GM19467 (cell line): ENCODE results near the gene VPS13A.
"Not testable (repeated sequence)": the region's sequence is repeated elsewhere in the genome, so short reads cannot be mapped to it uniquely, and the experiment has no call there.

Source experiments
- ATAC-seq: cut with Tn5 transposase; IDR thresholded peaks from one replicate; pipeline ENCODE4 v1.9.1; 2021; ENCODE audit warnings: mild to moderate bottlenecking, moderate library complexity; ENCODE audit not compliant: unreplicated experiment

The VPS13A gene

DNA sequence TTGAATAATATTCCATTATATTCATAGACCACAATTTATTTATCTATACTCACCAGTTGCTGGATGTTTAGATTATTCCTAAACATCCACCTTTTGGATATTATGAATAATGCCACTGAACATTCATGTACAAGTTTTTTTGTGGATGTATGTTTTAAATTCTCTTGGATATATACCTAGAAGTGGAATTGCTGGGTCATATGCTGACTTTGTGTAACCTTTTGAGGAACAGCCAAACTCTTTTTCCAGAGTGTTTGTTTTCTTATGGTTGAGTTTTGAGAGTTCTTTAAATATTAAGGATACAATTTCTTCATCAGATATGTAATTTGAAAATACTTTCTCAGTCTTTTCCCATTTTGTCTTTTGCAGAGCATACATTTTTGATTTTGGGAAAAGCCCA is 2.7 kb downstream of the VPS13A start:
- ATAC-seq = no peak

GRCh38 chr9:77183581-77183980 is 6.2 kb downstream of the VPS13A start:
- ATAC-seq = no peak

- no peak for ATAC-seq
Measured at GRCh38 chr9:77188242-77188641, 10.9 kb downstream of the VPS13A start.

DNA sequence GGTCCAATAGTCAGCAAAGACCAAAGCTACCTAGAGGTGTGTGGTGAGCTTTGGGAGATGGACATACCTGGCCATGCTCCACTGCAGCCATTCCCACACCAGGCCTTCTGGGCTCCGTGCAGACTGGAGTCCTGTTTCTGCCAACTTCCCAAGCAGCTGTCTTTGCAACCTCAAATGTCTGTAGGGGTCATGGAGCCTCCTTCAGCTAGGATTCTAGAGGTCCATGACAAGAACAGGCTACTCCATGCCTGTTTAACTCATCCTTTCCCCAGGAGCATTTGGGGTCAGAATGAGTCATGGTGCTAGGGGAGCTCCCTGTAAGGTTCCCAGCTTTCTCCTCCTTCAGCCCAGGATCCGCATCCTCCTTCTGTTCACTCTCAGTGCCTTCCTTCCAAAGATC is 17.1 kb downstream of the VPS13A start:
- no peak for ATAC-seq

GRCh38 chr9:77210116-77210515 is 32.8 kb downstream of the VPS13A start:
- no peak for ATAC-seq

GRCh38 chr9:77211561-77211960 is 34.2 kb downstream of the VPS13A start:
- ATAC-seq = no peak

- ATAC-seq = no peak
Measured at GRCh38 chr9:77212801-77213200, 35.5 kb downstream of the VPS13A start.

- no peak for ATAC-seq
Measured at GRCh38 chr9:77215874-77216273, 38.5 kb downstream of the VPS13A start.

GRCh38 chr9:77218612-77219011 is 41.3 kb downstream of the VPS13A start:
- ATAC-seq = no peak

DNA sequence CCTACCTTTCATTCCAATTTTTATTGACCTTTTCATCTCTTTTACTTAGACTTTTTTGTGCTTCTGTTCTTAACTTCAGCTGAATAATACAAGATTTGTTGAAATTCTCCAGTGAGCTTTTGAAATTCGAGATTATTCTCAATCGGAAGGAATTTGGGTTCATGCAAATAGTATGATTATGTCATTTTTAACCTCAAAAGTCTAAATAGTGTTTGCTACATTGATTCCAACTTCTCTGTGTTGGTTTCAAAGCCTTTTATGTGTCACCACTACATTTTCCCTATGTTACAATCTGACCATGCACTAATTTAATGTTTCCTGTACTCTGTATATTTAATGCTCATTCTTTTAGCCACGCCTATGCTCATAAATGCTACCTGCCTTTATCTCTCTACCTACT is 44.1 kb downstream of the VPS13A start:
- ATAC-seq = no peak

- no peak for ATAC-seq
Measured at GRCh38 chr9:77224746-77225312, 47.5 kb downstream of the VPS13A start.

GRCh38 chr9:77236693-77237092 is 59.4 kb downstream of the VPS13A start:
- ATAC-seq = no peak

- no peak for ATAC-seq
Measured at GRCh38 chr9:77237896-77238295, 60.6 kb downstream of the VPS13A start.

- ATAC-seq = no peak
Measured at GRCh38 chr9:77251050-77251449, 73.7 kb downstream of the VPS13A start.

GRCh38 chr9:77257275-77257674 is 79.9 kb downstream of the VPS13A start:
- no peak for ATAC-seq

- ATAC-seq = no peak
Measured at GRCh38 chr9:77261605-77262004, 84.3 kb downstream of the VPS13A start.

DNA sequence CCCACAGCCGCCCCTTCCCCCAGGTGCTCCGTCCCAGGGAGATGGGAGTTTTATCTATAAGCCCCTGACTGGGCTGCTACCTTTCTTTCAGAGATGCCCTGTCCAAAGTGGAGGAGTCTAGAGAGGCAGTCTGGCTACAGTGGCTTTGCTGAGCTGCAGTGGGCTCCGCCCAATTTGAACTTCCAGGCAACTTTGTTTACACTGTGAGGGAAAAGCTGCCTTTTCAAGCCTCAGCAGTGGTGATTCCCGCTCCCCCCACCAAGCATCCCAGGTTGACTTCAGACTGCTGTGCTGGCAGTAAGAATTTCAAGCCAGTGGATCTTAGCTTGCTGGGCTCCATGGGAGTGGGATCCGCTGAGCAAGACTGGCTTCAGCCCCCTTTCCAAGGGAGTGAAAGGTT is 90.4 kb downstream of the VPS13A start:
- not testable (repeated sequence) for ATAC-seq

- no peak for ATAC-seq
Measured at GRCh38 chr9:77271023-77271690, 93.8 kb downstream of the VPS13A start.

DNA sequence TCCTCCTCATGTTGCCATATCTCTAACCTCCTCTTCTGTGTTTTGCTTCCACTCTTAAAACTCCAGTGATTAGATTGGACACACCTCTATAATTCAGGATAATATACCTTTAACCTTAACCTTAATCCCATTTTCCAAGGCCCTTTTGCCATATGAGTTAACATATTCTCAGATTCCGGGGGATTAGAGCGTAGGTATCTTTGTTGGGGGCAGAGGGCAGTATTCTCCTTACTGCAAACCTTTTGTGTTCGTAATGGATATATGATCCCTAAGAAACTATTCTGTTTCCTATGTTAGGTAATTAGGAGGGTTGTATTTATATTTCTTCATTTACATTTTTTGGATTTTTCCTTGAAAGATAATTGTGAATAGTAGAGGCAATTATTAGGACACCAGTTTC is 99.5 kb downstream of the VPS13A start:
- ATAC-seq = no peak

DNA sequence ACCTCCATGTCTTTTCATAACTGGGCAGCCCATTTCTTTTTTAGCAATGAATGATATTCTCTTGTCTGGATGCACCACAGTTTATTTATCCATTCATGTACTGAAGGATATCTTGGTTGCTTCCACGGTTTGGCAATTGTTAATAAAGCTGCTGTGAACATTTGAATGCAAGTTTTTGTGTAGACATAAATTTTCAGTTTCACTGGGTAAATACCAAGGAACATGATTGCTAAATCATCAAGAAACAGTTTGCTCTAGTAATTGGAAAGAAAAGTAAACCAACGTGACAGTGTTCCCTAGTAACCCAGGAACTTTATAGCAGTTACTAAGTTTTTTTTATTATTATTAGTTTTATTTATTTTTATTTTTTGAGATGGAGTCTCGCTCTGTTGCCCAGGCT is 100.4 kb downstream of the VPS13A start:
- no peak for ATAC-seq

DNA sequence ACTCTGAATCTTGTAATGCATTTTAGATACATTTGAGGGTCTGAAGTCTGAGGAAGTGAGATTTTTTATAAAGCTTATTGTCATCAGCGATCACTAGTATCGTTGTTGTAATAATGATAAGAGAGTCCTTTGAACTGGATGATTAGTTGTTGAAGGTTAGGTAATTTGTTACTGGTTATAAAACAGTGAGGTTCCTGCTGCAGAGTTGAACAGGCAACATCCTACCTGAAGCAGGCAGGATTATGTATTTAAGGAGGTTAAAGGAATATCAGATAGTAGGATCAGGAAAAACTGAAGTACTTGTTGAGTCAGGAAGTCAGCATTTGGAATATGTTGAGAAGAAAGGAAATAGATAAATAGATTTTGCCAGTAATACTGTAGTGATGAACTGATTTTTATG is 106.7 kb downstream of the VPS13A start:
- no peak for ATAC-seq

GRCh38 chr9:77284616-77285015 is 107.3 kb downstream of the VPS13A start:
- no peak for ATAC-seq

DNA sequence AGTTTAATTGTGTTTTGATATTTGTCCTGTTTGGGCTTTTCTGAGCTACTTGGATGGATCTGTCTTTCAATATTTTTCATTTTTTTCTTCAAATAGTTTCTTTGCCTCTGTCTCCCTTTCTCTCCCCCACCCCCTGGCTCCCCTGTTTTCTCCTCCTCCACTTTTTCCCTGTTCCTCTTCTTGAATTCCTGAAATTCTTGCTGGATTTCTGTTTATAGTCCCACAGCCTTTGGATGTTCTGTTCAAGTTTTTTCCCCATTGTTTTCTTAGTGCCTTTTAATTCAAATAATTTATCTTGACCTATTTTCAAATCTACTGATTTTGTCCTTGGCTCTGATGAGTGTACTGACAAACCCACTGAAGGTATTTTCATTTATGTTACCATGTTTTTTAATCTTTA is 113.0 kb downstream of the VPS13A start:
- no peak for ATAC-seq
